Measurements from ENCODE around the gene RICTOR. TPM values are rescaled to one million over a fixed set of nuclear protein-coding genes. Genes with fewer than 3 reads are reported as not detected.

Gene RICTOR
- total and polyA plus RNA-seq, 2 donors from 2014 or later, result 3.4 to 43.8 TPM

DNA sequence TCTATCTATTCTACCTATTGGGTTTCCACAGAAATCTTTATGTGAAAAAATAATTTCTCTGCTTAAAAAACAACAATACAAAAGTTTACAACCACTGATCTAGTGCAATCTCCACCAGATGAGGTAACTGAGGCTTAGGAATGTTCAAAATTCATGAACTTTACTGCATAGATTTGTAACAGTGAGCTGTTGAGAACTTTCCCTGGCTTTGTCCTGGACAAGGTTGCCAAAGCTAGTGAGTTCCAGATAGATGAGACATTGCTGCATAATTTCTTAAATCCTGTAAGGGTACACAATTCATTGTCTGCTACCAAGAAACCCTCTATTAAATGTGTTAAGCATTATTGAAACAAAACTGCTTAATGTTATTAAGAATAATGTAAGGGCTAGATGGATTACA is 125.7 kb downstream of the RICTOR start:
- Histone ChIP-seq H3K27ac (ENCODE audit: low read depth in 2 of 2, low read length in 2 of 2) (no peak overlapping the region), H3K4me3 (ENCODE audit: low read length in 3 of 3) (no peak overlapping the region), H3K36me3 (ENCODE audit: control insufficient read depth in 2 of 3, insufficient read depth in 3 of 3, low read length in 3 of 3) (peaks cover 10 to 55% (median 32%) of the 10 kb centered on the region in 3 donors), H3K9ac (ENCODE audit: low read length in 3 of 3) (no peak overlapping the region), H3K4me1 (ENCODE audit: control insufficient read depth in 2 of 3, insufficient read depth in 2 of 3, low read depth in 1 of 3, low read length in 3 of 3) (no peaks in the 10 kb centered on the region), H3K27me3 (ENCODE audit: control insufficient read depth, insufficient read depth, low read length) (no peaks in the 10 kb centered on the region), H3K9me3 (ENCODE audit: control insufficient read depth in 2 of 3, insufficient read depth in 1 of 3, low read length in 3 of 3) (no peaks in the 10 kb centered on the region)
- intact Hi-C loops (cut with DNase I), result no loop called here
- TF ChIP-seq, protein P1, sequence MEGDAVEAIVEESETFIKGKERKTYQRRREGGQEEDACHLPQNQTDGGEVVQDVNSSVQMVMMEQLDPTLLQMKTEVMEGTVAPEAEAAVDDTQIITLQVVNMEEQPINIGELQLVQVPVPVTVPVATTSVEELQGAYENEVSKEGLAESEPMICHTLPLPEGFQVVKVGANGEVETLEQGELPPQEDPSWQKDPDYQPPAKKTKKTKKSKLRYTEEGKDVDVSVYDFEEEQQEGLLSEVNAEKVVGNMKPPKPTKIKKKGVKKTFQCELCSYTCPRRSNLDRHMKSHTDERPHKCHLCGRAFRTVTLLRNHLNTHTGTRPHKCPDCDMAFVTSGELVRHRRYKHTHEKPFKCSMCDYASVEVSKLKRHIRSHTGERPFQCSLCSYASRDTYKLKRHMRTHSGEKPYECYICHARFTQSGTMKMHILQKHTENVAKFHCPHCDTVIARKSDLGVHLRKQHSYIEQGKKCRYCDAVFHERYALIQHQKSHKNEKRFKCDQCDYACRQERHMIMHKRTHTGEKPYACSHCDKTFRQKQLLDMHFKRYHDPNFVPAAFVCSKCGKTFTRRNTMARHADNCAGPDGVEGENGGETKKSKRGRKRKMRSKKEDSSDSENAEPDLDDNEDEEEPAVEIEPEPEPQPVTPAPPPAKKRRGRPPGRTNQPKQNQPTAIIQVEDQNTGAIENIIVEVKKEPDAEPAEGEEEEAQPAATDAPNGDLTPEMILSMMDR (IDR thresholded peaks at IDR 0.05; ENCODE audit: borderline replicate concordance, extremely low read depth, insufficient read depth), result no peak
- FAIRE-seq (no peak), DNase-seq (no peak)

DNA sequence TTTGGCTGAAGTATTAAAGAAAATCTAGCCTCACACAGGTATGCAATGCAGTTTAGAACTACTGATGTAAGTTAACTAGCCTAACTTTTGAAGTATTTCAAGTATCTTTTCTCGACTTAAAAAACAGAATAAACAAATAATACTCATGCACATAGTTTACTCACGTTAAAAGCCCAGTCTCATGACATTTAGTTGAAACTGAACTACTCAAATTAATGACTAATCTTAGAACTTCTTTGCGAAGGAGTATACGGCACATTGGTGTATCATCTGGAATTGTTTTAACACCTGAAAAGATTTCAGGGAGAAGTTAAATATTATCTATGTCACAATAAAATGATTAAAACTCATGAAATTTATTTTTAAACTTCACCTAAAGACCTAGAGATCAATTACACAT is 129.9 kb downstream of the RICTOR start:
- H3K4me3 ChIP-seq (ENCODE audit: low read length in 3 of 3), result no peak overlapping the region
- H3K9me3 ChIP-seq (ENCODE audit: control insufficient read depth in 2 of 3, insufficient read depth in 1 of 3, low read length in 3 of 3), result no peaks in the 10 kb centered on the region
- intact Hi-C loops (cut with DNase I), result no loop called here
- TF ChIP-seq, protein P1 (IDR thresholded peaks at IDR 0.05; ENCODE audit: borderline replicate concordance, extremely low read depth, insufficient read depth), result no peak
- no peaks in the 10 kb centered on the region for H3K4me1 ChIP-seq (ENCODE audit: control insufficient read depth in 2 of 3, insufficient read depth in 2 of 3, low read depth in 1 of 3, low read length in 3 of 3)
- H3K27ac ChIP-seq (ENCODE audit: low read depth in 2 of 2, low read length in 2 of 2), result no peak overlapping the region
- H3K9ac ChIP-seq (ENCODE audit: low read length in 3 of 3), result no peak overlapping the region
- FAIRE-seq (no peak), DNase-seq (no peak)
- peaks cover 9 to 44% (median 24%) of the 10 kb centered on the region in 3 donors for H3K36me3 ChIP-seq (ENCODE audit: control insufficient read depth in 2 of 3, insufficient read depth in 3 of 3, low read length in 3 of 3)
- H3K27me3 ChIP-seq (ENCODE audit: control insufficient read depth, insufficient read depth, low read length), result no peaks in the 10 kb centered on the region

DNA sequence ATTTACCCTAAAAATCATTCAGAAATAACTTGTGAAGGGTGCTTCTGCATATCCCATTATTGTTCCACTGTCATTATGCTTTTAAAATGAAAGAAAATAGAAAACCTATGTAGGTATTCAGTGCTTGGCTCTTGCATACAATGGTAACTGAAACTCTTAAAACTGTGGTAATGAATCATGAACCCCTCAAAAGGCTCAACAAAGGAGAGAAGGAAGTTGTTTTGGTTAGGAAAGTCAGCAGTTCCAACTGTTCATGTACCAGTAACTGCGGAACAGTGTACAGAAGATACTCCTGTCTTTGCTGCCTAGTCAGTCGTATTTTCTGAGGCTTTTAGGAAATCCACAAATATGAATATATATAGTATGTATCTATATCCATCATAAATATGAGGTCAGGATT is 132.3 kb downstream of the RICTOR start:
- intact Hi-C loops (cut with DNase I), result no loop called here
- FAIRE-seq (no peak), DNase-seq (no peak)
- Histone ChIP-seq H3K9ac (ENCODE audit: low read length in 3 of 3) (no peak overlapping the region), H3K27me3 (ENCODE audit: control insufficient read depth, insufficient read depth, low read length) (no peaks in the 10 kb centered on the region), H3K4me3 (ENCODE audit: low read length in 3 of 3) (no peak overlapping the region), H3K4me1 (ENCODE audit: control insufficient read depth in 2 of 3, insufficient read depth in 2 of 3, low read depth in 1 of 3, low read length in 3 of 3) (no peaks in the 10 kb centered on the region), H3K36me3 (ENCODE audit: control insufficient read depth in 2 of 3, insufficient read depth in 3 of 3, low read length in 3 of 3) (peaks cover 9 to 37% (median 21%) of the 10 kb centered on the region in 3 donors), H3K9me3 (ENCODE audit: control insufficient read depth in 2 of 3, insufficient read depth in 1 of 3, low read length in 3 of 3) (no peaks in the 10 kb centered on the region), H3K27ac (ENCODE audit: low read depth in 2 of 2, low read length in 2 of 2) (no peak overlapping the region)
- TF ChIP-seq, protein P1 (IDR thresholded peaks at IDR 0.05; ENCODE audit: borderline replicate concordance, extremely low read depth, insufficient read depth), result no peak

DNA sequence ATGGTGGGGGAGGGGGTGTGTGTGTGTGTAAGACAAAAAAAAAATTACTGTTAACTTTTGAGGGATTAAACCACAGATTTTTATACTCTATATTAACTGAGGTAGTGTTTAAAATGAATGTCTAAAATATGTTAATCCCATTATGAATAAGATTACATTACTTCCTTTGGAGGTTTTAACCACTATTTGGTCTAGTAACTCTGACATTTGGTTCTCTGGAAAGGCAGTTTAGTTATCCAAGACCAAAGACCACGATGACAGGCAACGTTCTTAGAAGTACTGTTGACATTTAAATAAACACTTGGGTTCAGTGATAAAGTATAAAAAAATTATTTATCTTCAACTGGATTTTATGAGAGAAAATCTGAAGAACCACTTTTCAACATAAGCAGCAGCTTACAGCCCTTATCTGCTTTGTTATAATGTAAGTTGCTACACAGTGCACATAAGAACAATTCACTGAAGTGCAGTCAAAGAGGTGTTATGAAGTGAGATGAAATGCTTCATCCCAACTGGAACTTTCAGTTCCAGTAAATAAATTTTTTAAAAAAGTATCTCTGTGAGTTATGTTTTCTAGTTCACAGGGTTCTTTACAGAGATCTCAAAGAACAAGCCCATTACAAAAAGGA is 133.9 kb downstream of the RICTOR start:
- Histone ChIP-seq H3K27me3 (ENCODE audit: control insufficient read depth, insufficient read depth, low read length) (no peaks in the 10 kb centered on the region), H3K4me3 (ENCODE audit: low read length in 3 of 3) (no peak overlapping the region), H3K36me3 (ENCODE audit: control insufficient read depth in 2 of 3, insufficient read depth in 3 of 3, low read length in 3 of 3) (peaks cover 8 to 29% (median 19%) of the 10 kb centered on the region in 3 donors), H3K9me3 (ENCODE audit: control insufficient read depth in 2 of 3, insufficient read depth in 1 of 3, low read length in 3 of 3) (no peaks in the 10 kb centered on the region), H3K4me1 (ENCODE audit: control insufficient read depth in 2 of 3, insufficient read depth in 2 of 3, low read depth in 1 of 3, low read length in 3 of 3) (no peaks in the 10 kb centered on the region), H3K9ac (ENCODE audit: low read length in 3 of 3) (no peak overlapping the region), H3K27ac (ENCODE audit: low read depth in 2 of 2, low read length in 2 of 2) (no peak overlapping the region)
- TF ChIP-seq, protein P1 (IDR thresholded peaks at IDR 0.05; ENCODE audit: borderline replicate concordance, extremely low read depth, insufficient read depth), result no peak
- no peak for FAIRE-seq
- intact Hi-C loops (cut with DNase I), result no loop called here
- no peak for DNase-seq
